PFSK-1 (cell line): Measurements from ENCODE around the gene GABBR2.

Experiments
- POLR2AphosphoS5 ChIP-seq: IDR thresholded peaks from 2 replicates; pipeline ENCODE4 v1.6.1; 2012; ENCODE audit warnings: low read depth, mild to moderate bottlenecking, control low read depth, low read length, moderate library complexity
- TF ChIP-seq, protein P1 (sequence below), 2 experiments: IDR thresholded peaks; 2 replicates each; pipeline versions ENCODE4 v1.6.1 to v1.8.0; 2011 to 2012; ENCODE audit warnings: low read depth in 2 of 2, low read length in 2 of 2, control low read depth in 1 of 2, inconsistent platforms in 1 of 2, mild to moderate bottlenecking in 1 of 2, moderate library complexity in 1 of 2; ENCODE audit not compliant: insufficient read depth in 1 of 2

DNA sequence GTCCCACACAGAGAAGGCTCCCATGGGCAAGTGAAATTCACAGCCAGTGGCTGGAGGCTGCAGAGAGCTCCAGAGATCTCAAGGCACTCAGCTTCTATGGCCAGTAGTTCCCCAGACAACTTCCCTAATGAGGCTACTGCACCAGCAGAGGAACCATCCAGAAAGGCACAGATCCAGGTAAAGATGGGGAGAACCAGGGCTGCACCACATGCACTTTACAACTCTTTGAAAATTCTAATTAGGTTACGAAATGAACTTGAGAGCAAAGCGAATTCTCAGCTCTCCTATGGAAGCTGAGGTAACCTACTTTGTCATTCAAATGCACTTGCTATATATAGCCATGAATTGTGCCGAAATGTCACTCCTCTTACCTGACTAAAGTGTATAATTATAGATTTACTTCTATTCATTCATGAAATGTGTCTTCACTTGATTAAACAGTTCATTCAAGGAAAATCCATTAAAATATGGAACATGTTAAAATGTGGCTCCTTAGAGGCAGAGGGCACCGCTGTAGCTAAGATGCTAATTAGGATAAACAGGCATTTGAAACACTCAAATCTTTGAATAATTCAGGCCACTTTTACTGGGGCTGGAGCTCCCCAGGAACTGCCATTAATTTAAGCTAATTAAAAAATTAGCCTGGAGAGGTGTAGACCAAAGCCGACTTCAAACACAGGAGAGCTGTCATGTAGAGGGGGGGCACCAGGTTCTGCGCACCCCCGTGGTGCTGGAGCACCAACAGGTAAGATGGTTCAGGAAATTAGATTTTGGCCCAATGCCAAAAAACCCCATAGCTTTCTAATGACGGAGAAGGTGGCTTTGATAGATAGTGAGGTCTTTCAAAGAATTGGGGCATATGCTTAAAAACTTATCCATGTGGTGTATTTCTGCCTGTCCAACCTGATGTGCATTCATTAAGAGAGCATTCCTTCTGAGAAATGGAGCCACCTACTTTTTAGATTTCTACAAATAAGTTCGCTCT, 204.1 kb downstream of the GABBR2 start:
- TF ChIP-seq POLR2AphosphoS5: no peak
- TF ChIP-seq, protein P1, sequence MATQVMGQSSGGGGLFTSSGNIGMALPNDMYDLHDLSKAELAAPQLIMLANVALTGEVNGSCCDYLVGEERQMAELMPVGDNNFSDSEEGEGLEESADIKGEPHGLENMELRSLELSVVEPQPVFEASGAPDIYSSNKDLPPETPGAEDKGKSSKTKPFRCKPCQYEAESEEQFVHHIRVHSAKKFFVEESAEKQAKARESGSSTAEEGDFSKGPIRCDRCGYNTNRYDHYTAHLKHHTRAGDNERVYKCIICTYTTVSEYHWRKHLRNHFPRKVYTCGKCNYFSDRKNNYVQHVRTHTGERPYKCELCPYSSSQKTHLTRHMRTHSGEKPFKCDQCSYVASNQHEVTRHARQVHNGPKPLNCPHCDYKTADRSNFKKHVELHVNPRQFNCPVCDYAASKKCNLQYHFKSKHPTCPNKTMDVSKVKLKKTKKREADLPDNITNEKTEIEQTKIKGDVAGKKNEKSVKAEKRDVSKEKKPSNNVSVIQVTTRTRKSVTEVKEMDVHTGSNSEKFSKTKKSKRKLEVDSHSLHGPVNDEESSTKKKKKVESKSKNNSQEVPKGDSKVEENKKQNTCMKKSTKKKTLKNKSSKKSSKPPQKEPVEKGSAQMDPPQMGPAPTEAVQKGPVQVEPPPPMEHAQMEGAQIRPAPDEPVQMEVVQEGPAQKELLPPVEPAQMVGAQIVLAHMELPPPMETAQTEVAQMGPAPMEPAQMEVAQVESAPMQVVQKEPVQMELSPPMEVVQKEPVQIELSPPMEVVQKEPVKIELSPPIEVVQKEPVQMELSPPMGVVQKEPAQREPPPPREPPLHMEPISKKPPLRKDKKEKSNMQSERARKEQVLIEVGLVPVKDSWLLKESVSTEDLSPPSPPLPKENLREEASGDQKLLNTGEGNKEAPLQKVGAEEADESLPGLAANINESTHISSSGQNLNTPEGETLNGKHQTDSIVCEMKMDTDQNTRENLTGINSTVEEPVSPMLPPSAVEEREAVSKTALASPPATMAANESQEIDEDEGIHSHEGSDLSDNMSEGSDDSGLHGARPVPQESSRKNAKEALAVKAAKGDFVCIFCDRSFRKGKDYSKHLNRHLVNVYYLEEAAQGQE (IDR thresholded peaks at IDR 0.05; ENCODE audit: insufficient read depth in 1 of 2, low read depth in 2 of 2, low read length in 2 of 2): no peak
